Measurements from ENCODE around the gene SNX25.

GRCh38 chr4:185304541-185304940 is 95.1 kb downstream of the SNX25 start:
- TF ChIP-seq POLR2A (IDR thresholded peaks at IDR 0.05) (no peak), CTCF (IDR thresholded peaks at IDR 0.05) (no peak)
